Activated naive CD8-positive, alpha-beta T cell treated with anti-CD3 and anti-CD28 coated beads, Interleukin-2, amount 10 ng/mL, durations not matched to agents 7 days and 5 days (primary cell): Measurements from ENCODE around the gene WASF1. TPM values are rescaled to one million over a fixed set of nuclear protein-coding genes. Genes with fewer than 3 reads are reported as not detected.
"Not testable (repeated sequence)": the region's sequence is repeated elsewhere in the genome, so short reads cannot be mapped to it uniquely, and the experiment has no call there.

Source experiments
- ATAC-seq: fragments of 150-1000 bp; cut with Tn5 transposase; one replicate; pipeline ENCODE4 v1.10.0; 2021; ENCODE audit warnings: low read depth, moderate library complexity
- POLR2A ChIA-PET: fragments of 350-600 bp; sonication (Branson Sonifier 250); formaldehyde crosslinking; loops from one replicate; lab custom pipeline; 2021; ENCODE audit warnings: antibody characterized with exemption; lab: Charles Lee
- DNase-seq: peaks from one replicate; pipeline ENCODE4 v3.0.0; 2021
- H3K27ac Mint-ChIP-seq: one replicate; pipeline ENCODE4 v1.8.0; 2022; ENCODE audit warnings: mild to moderate bottlenecking, mixed read lengths
- H3K27me3 Mint-ChIP-seq: one replicate; pipeline ENCODE4 v1.8.0; 2022; ENCODE audit warnings: mild to moderate bottlenecking, moderate library complexity, mixed read lengths
- H3K36me3 Mint-ChIP-seq: one replicate; pipeline ENCODE4 v1.8.0; 2021; ENCODE audit warnings: mild to moderate bottlenecking, mixed read lengths
- H3K4me1 Mint-ChIP-seq: one replicate; pipeline ENCODE4 v1.8.0; 2021; ENCODE audit warnings: mixed read lengths
- H3K4me3 Mint-ChIP-seq: one replicate; pipeline ENCODE4 v1.8.0; 2022; ENCODE audit warnings: mild to moderate bottlenecking, moderate library complexity, mixed read lengths
- H3K9me3 Mint-ChIP-seq: one replicate; pipeline ENCODE4 v1.8.0; 2021; ENCODE audit warnings: mixed read lengths
- total RNA-seq, 2 experiments: library from RNA; stranded (reverse); gene quantifications; one replicate each; pipeline ENCODE4 v1.2.3, GENCODE V29; 2021

The WASF1 gene
- total RNA-seq, 2 experiments from 2014 or later = 0.72 to 1.1 TPM

- Mint-ChIP-seq H3K27ac (no peak overlapping the region), H3K9me3 (peaks cover 5% of the 10 kb centered on the region), H3K4me1 (no peaks in the 10 kb centered on the region), H3K36me3 (no peaks in the 10 kb centered on the region), H3K4me3 (no peak overlapping the region), H3K27me3 (peaks cover 12% of the 10 kb centered on the region)
- DNase-seq (no peak), ATAC-seq (no peak)
- POLR2A ChIA-PET = no interaction called here
These were observed 40.4 kb downstream of the WASF1 start for GRCh38 chr6:110139052-110139451.

GRCh38 chr6:110137924-110138887 lies 41.3 kb downstream of the WASF1 start:
- ATAC-seq (no peak), DNase-seq (no peak)
- POLR2A ChIA-PET = no interaction called here
- H3K9me3 Mint-ChIP-seq = peaks cover 5% of the 10 kb centered on the region
- peaks cover 12% of the 10 kb centered on the region for H3K27me3 Mint-ChIP-seq
- H3K4me3 Mint-ChIP-seq = no peak overlapping the region
- H3K4me1 Mint-ChIP-seq = no peaks in the 10 kb centered on the region
- no peaks in the 10 kb centered on the region for H3K36me3 Mint-ChIP-seq
- H3K27ac Mint-ChIP-seq = no peak overlapping the region

- H3K36me3 Mint-ChIP-seq = no peaks in the 10 kb centered on the region
- DNase-seq (no peak), ATAC-seq (no peak)
- H3K9me3 Mint-ChIP-seq = peaks cover 1% of the 10 kb centered on the region
- no peaks in the 10 kb centered on the region for H3K4me1 Mint-ChIP-seq
- no peak overlapping the region for H3K27ac Mint-ChIP-seq
- peaks cover 10% of the 10 kb centered on the region for H3K27me3 Mint-ChIP-seq
- no peak overlapping the region for H3K4me3 Mint-ChIP-seq
- POLR2A ChIA-PET = no interaction called here
These were observed 49.1 kb downstream of the WASF1 start for GRCh38 chr6:110130362-110130761.

- DNase-seq = no peak
These were observed 51.1 kb downstream of the WASF1 start for GRCh38 chr6:110128418-110128817.

GRCh38 chr6:110125361-110125760 lies 54.1 kb downstream of the WASF1 start:
- POLR2A ChIA-PET = no interaction called here
- no peak for DNase-seq
- peaks cover 2% of the 10 kb centered on the region for H3K9me3 Mint-ChIP-seq
- ATAC-seq = no peak
- no peaks in the 10 kb centered on the region for H3K36me3 Mint-ChIP-seq
- no peak overlapping the region for H3K27ac Mint-ChIP-seq
- H3K4me3 Mint-ChIP-seq = no peak overlapping the region
- H3K27me3 Mint-ChIP-seq = peaks cover 3% of the 10 kb centered on the region
- H3K4me1 Mint-ChIP-seq = no peaks in the 10 kb centered on the region

More at GRCh38 chr6:110128418-110128817, 51.1 kb downstream of the WASF1 start:
- Mint-ChIP-seq H3K27me3 (peaks cover 10% of the 10 kb centered on the region), H3K9me3 (no peaks in the 10 kb centered on the region), H3K36me3 (no peaks in the 10 kb centered on the region), H3K4me3 (no peak overlapping the region), H3K27ac (no peak overlapping the region), H3K4me1 (no peaks in the 10 kb centered on the region)
- no peak for ATAC-seq
- POLR2A ChIA-PET = no interaction called here

GRCh38 chr6:110121655-110122054 lies 57.8 kb downstream of the WASF1 start:
- ATAC-seq, H3K27me3 Mint-ChIP-seq, H3K9me3 Mint-ChIP-seq, H3K4me3 Mint-ChIP-seq, H3K27ac Mint-ChIP-seq, H3K4me1 Mint-ChIP-seq, DNase-seq, H3K36me3 Mint-ChIP-seq, POLR2A ChIA-PET: not testable (repeated sequence)

GRCh38 chr6:110116258-110116657 lies 63.2 kb downstream of the WASF1 start:
- POLR2A ChIA-PET = interaction anchor here (0.7 kb wide), 1 partner anchor 32 kb away, joined by 3 read pairs; no protein-coding TSS in a partner anchor
- H3K9me3 Mint-ChIP-seq = peaks cover 5% of the 10 kb centered on the region
- DNase-seq (no peak), ATAC-seq (no peak)
- no peak overlapping the region for H3K4me3 Mint-ChIP-seq
- peaks cover 4% of the 10 kb centered on the region for H3K4me1 Mint-ChIP-seq
- H3K27ac Mint-ChIP-seq = no peak overlapping the region
- H3K36me3 Mint-ChIP-seq = no peaks in the 10 kb centered on the region
- peaks cover 4% of the 10 kb centered on the region for H3K27me3 Mint-ChIP-seq

GRCh38 chr6:110114004-110114403 lies 65.5 kb downstream of the WASF1 start:
- Mint-ChIP-seq H3K9me3 (peaks cover 3% of the 10 kb centered on the region), H3K27ac (no peak overlapping the region), H3K4me3 (no peak overlapping the region), H3K27me3 (peaks cover 2% of the 10 kb centered on the region), H3K36me3 (no peaks in the 10 kb centered on the region), H3K4me1 (peaks cover 4% of the 10 kb centered on the region)
- ATAC-seq = no peak
- no peak for DNase-seq
- POLR2A ChIA-PET = no interaction called here

GRCh38 chr6:110105296-110105695 lies 74.2 kb downstream of the WASF1 start:
- no peak for DNase-seq
- H3K4me3 Mint-ChIP-seq = no peak overlapping the region
- POLR2A ChIA-PET = no interaction called here
- ATAC-seq = no peak
- H3K27me3 Mint-ChIP-seq = no peaks in the 10 kb centered on the region
- no peaks in the 10 kb centered on the region for H3K4me1 Mint-ChIP-seq
- peaks cover 2% of the 10 kb centered on the region for H3K36me3 Mint-ChIP-seq
- no peak overlapping the region for H3K27ac Mint-ChIP-seq
- H3K9me3 Mint-ChIP-seq = no peaks in the 10 kb centered on the region

- no peaks in the 10 kb centered on the region for H3K4me1 Mint-ChIP-seq
- POLR2A ChIA-PET = no interaction called here
These were observed 76.2 kb downstream of the WASF1 start for GRCh38 chr6:110103260-110103659.

GRCh38 chr6:110102411-110102810 lies 77.1 kb downstream of the WASF1 start:
- H3K27ac Mint-ChIP-seq = no peak overlapping the region
- no peaks in the 10 kb centered on the region for H3K9me3 Mint-ChIP-seq
- peaks cover 2% of the 10 kb centered on the region for H3K36me3 Mint-ChIP-seq
- no peaks in the 10 kb centered on the region for H3K4me1 Mint-ChIP-seq
- H3K27me3 Mint-ChIP-seq = no peaks in the 10 kb centered on the region
- ATAC-seq (no peak), DNase-seq (no peak)
- POLR2A ChIA-PET = no interaction called here
- H3K4me3 Mint-ChIP-seq = no peak overlapping the region

More at GRCh38 chr6:110103260-110103659, 76.2 kb downstream of the WASF1 start:
- H3K27ac Mint-ChIP-seq = no peak overlapping the region
- H3K4me3 Mint-ChIP-seq = no peak overlapping the region
- no peak for ATAC-seq
- H3K27me3 Mint-ChIP-seq = no peaks in the 10 kb centered on the region
- H3K36me3 Mint-ChIP-seq = peaks cover 2% of the 10 kb centered on the region
- H3K9me3 Mint-ChIP-seq = no peaks in the 10 kb centered on the region
- no peak for DNase-seq

GRCh38 chr6:110101885-110102284 lies 77.6 kb downstream of the WASF1 start:
- POLR2A ChIA-PET = no interaction called here
- Mint-ChIP-seq H3K4me3 (no peak overlapping the region), H3K4me1 (no peaks in the 10 kb centered on the region)

GRCh38 chr6:110098511-110099116 lies 80.9 kb downstream of the WASF1 start:
- ATAC-seq (no peak), DNase-seq (no peak)
- Mint-ChIP-seq H3K4me3 (no peak overlapping the region), H3K36me3 (peaks cover 2% of the 10 kb centered on the region), H3K9me3 (no peaks in the 10 kb centered on the region), H3K27me3 (peaks cover 3% of the 10 kb centered on the region), H3K4me1 (no peaks in the 10 kb centered on the region), H3K27ac (no peak overlapping the region)
- POLR2A ChIA-PET = no interaction called here

More at GRCh38 chr6:110101885-110102284, 77.6 kb downstream of the WASF1 start:
- no peak for DNase-seq
- H3K9me3 Mint-ChIP-seq = no peaks in the 10 kb centered on the region
- ATAC-seq = no peak
- H3K36me3 Mint-ChIP-seq = peaks cover 2% of the 10 kb centered on the region
- H3K27me3 Mint-ChIP-seq = no peaks in the 10 kb centered on the region
- no peak overlapping the region for H3K27ac Mint-ChIP-seq

- POLR2A ChIA-PET = no interaction called here
- ATAC-seq (no peak), DNase-seq (no peak)
- peaks cover 3% of the 10 kb centered on the region for H3K27me3 Mint-ChIP-seq
- no peaks in the 10 kb centered on the region for H3K9me3 Mint-ChIP-seq
- no peak overlapping the region for H3K27ac Mint-ChIP-seq
- H3K4me1 Mint-ChIP-seq = no peaks in the 10 kb centered on the region
- no peak overlapping the region for H3K4me3 Mint-ChIP-seq
- peaks cover 2% of the 10 kb centered on the region for H3K36me3 Mint-ChIP-seq
These were observed 82.0 kb downstream of the WASF1 start for GRCh38 chr6:110097443-110097842.
